ENCODE data around the gene TSTD1. TPM values are rescaled to one million over a fixed set of nuclear protein-coding genes. Genes with fewer than 3 reads are reported as not detected.

The TSTD1 gene
- 53.9 TPM for total RNA-seq

- peak; percentile 89 for DNase-seq
Measured at GRCh38 chr1:161038523-161039153, at the start of gene TSTD1. Gene TSTD1 (minus strand): TSS chr1:161038964. CDS start chr1:161038889, 75 bp downstream.

- no peak for DNase-seq
Measured at GRCh38 chr1:161086457-161086856, 47.7 kb upstream of the TSTD1 start.

GRCh38 chr1:161085165-161085564 is 46.4 kb upstream of the TSTD1 start:
- DNase-seq, result no peak

GRCh38 chr1:161084597-161084988 is 45.8 kb upstream of the TSTD1 start:
- DNase-seq, result peak; percentile 37

GRCh38 chr1:161083748-161084596 is 45.2 kb upstream of the TSTD1 start:
- no peak for DNase-seq

GRCh38 chr1:161082996-161083747 is 44.4 kb upstream of the TSTD1 start:
- no peak for DNase-seq

GRCh38 chr1:161082483-161082882 is 43.7 kb upstream of the TSTD1 start:
- DNase-seq, result no peak

GRCh38 chr1:161081519-161081918 is 42.8 kb upstream of the TSTD1 start:
- DNase-seq, result no peak

GRCh38 chr1:161080441-161081405 is 42.0 kb upstream of the TSTD1 start:
- no peak for DNase-seq

- no peak for DNase-seq
Measured at GRCh38 chr1:161079436-161080110, 40.8 kb upstream of the TSTD1 start.

- no peak for DNase-seq
Measured at GRCh38 chr1:161077426-161077825, 38.7 kb upstream of the TSTD1 start.

- DNase-seq, result no peak
Measured at GRCh38 chr1:161076410-161076809, 37.6 kb upstream of the TSTD1 start.

GRCh38 chr1:161074676-161075368 is 36.1 kb upstream of the TSTD1 start:
- DNase-seq, result peak; percentile 42

GRCh38 chr1:161073474-161074121 is 34.8 kb upstream of the TSTD1 start:
- no peak for DNase-seq

- DNase-seq, result no peak
Measured at GRCh38 chr1:161072751-161073449, 34.1 kb upstream of the TSTD1 start.

GRCh38 chr1:161071886-161072371 is 33.2 kb upstream of the TSTD1 start:
- peak; percentile 31 for DNase-seq

- no peak for DNase-seq
Measured at GRCh38 chr1:161070761-161071160, 32.0 kb upstream of the TSTD1 start.

GRCh38 chr1:161069731-161070270 is 31.0 kb upstream of the TSTD1 start, which contains the start of gene ARHGAP30:
Gene ARHGAP30 (minus strand): TSS chr1:161069891. CDS start chr1:161069624, 267 bp downstream.
- DNase-seq, result peak; percentile 12

GRCh38 chr1:161069241-161069640 is 30.5 kb upstream of the TSTD1 start:
- DNase-seq, result no peak

Measured in tongue (tissue), 2 donors.